Gastrocnemius medialis (tissue), 4 donors: Measurements from ENCODE around the gene MYH16. TPM values are rescaled to one million over a fixed set of nuclear protein-coding genes. Genes with fewer than 3 reads are reported as not detected.

ENCODE experiments used
- ATAC-seq, 2 donors: fragments of 150-250 bp; one replicate each; pipeline ENCODE4 v1.9.1; 2016
- DNase-seq, 2 donors: peaks; one replicate each; pipeline ENCODE4 v3.0.0-alpha.2; 2019
- H3K27ac ChIP-seq, 4 donors: fragments of 200-600 bp; sonication (generic); 1 replicate in 1 of 4; 2 replicates in 3 of 4; pipeline ENCODE4 v1.5.1; 2016 to 2018; ENCODE audit warnings: mild to moderate bottlenecking in 2 of 4, moderate library complexity in 1 of 4
- H3K27me3 ChIP-seq, 3 donors: fragments of 200-600 bp; sonication (generic) in 2 of 3; 1 replicate in 1 of 3; 2 replicates in 2 of 3; pipeline versions ENCODE4 v1.5.1 to v1.6.0; 2016 to 2019; ENCODE audit warnings: mild to moderate bottlenecking in 1 of 3, moderate library complexity in 1 of 3
- H3K36me3 ChIP-seq, 2 donors: fragments of 200-600 bp; sonication (generic) in 1 of 2; one replicate each; pipeline ENCODE4 v1.5.1; 2017 to 2018
- H3K4me1 ChIP-seq, 2 donors: fragments of 200-600 bp; sonication (generic) in 1 of 2; one replicate each; pipeline ENCODE4 v1.5.1; 2016 to 2017; ENCODE audit warnings: mild to moderate bottlenecking in 2 of 2
- H3K4me3 ChIP-seq, 4 donors: fragments of 200-600 bp; sonication (generic) in 3 of 4; 1 replicate in 1 of 4; 2 replicates in 3 of 4; pipeline ENCODE4 v1.5.1; 2016 to 2019; ENCODE audit warnings: mild to moderate bottlenecking in 2 of 4
- H3K9me3 ChIP-seq, 3 donors: fragments of 200-600 bp; sonication (generic) in 2 of 3; 1 replicate in 1 of 3; 2 replicates in 2 of 3; pipeline ENCODE4 v1.5.1; 2016 to 2019
- CTCF ChIP-seq, 5 experiments: fragments of 450-650 bp in 3 of 5; fragments of 200-600 bp in 2 of 5; sonication (generic) in 2 of 5; IDR thresholded peaks in 4 of 5; conservative IDR thresholded peaks in 1 of 5; 1 replicate in 4 of 5; 2 replicates in 1 of 5; pipeline ENCODE4 v1.5.1; 2016 to 2019; ENCODE audit warnings: antibody characterized with exemption in 5 of 5, mild to moderate bottlenecking in 3 of 5, moderate library complexity in 3 of 5
- POLR2A ChIP-seq, 2 donors: fragments of 450-650 bp; IDR thresholded peaks; one replicate each; pipeline ENCODE4 v1.6.1; 2017; ENCODE audit warnings: antibody characterized with exemption in 2 of 2, mild to moderate bottlenecking in 2 of 2, moderate library complexity in 2 of 2
- in situ Hi-C, 4 donors: fragments of 200-750 bp; cut with MboI; loops; one replicate each; pipeline versions ENCODE4 v1.15.0 to v1.8.0; 2017; ENCODE audit warnings: low sequenced_read_pairs in 4 of 4
- intact Hi-C: fragments of 100-400 bp; cut with DNase I; formaldehyde crosslinking; loops from one replicate; pipeline ENCODE4 v1.15.1; 2023; ENCODE audit warnings: low total_unique reads
- total RNA-seq, 4 donors: library from RNA; depleted of rRNA; stranded (reverse); fragments of >200 nt; gene quantifications; one replicate each; pipeline versions ENCODE4 v1.1.0 to v1.2.3, GENCODE V29; 2016

Gene MYH16
- total RNA-seq, 4 donors from 2014 or later, result not detected

GRCh38 chr7:99252166-99252895 lies 20.3 kb upstream of the MYH16 start:
- Histone ChIP-seq H3K4me1 (no peaks in the 10 kb centered on the region), H3K27me3 (peaks cover 0 to 6% (median 0%) of the 10 kb centered on the region in 3 donors), H3K36me3 (no peaks in the 10 kb centered on the region), H3K9me3 (no peaks in the 10 kb centered on the region), H3K27ac (no peak overlapping the region), H3K4me3 (no peak overlapping the region)
- in situ Hi-C loops (no loop called here), intact Hi-C loops (no loop called here)
- ATAC-seq (no peak), DNase-seq (no peak)
- TF ChIP-seq POLR2A (IDR thresholded peaks at IDR 0.05) (no peak), CTCF (IDR thresholded peaks at IDR 0.05 in 4 of 5, conservative IDR thresholded peaks at IDR 0.05 in 1 of 5) (no peak)

GRCh38 chr7:99253369-99253768 lies 19.3 kb upstream of the MYH16 start:
- no peak for ATAC-seq

GRCh38 chr7:99254390-99254789 lies 18.2 kb upstream of the MYH16 start:
- no peak for ATAC-seq
- H3K27ac ChIP-seq, result no peak overlapping the region
- H3K4me1 ChIP-seq, result no peaks in the 10 kb centered on the region
- peaks cover 0 to 6% (median 0%) of the 10 kb centered on the region in 3 donors for H3K27me3 ChIP-seq
- H3K36me3 ChIP-seq, result no peaks in the 10 kb centered on the region
- no peak overlapping the region for H3K4me3 ChIP-seq
- in situ Hi-C loops (no loop called here), intact Hi-C loops (no loop called here)
- TF ChIP-seq CTCF (IDR thresholded peaks at IDR 0.05 in 4 of 5, conservative IDR thresholded peaks at IDR 0.05 in 1 of 5) (no peak), POLR2A (IDR thresholded peaks at IDR 0.05) (no peak)
- no peak for DNase-seq
- H3K9me3 ChIP-seq, result no peaks in the 10 kb centered on the region

More at GRCh38 chr7:99253369-99253768, 19.3 kb upstream of the MYH16 start:
- intact Hi-C loops (no loop called here), in situ Hi-C loops (no loop called here)
- no peaks in the 10 kb centered on the region for H3K9me3 ChIP-seq
- no peak for DNase-seq
- H3K27ac ChIP-seq, result no peak overlapping the region
- H3K36me3 ChIP-seq, result no peaks in the 10 kb centered on the region
- H3K4me1 ChIP-seq, result no peaks in the 10 kb centered on the region
- H3K4me3 ChIP-seq, result no peak overlapping the region
- TF ChIP-seq POLR2A (IDR thresholded peaks at IDR 0.05) (no peak), CTCF (IDR thresholded peaks at IDR 0.05 in 4 of 5, conservative IDR thresholded peaks at IDR 0.05 in 1 of 5) (no peak)
- peaks cover 0 to 6% (median 0%) of the 10 kb centered on the region in 3 donors for H3K27me3 ChIP-seq

- Histone ChIP-seq H3K27ac (no peak overlapping the region), H3K27me3 (no peaks in the 10 kb centered on the region), H3K9me3 (no peaks in the 10 kb centered on the region), H3K4me1 (no peaks in the 10 kb centered on the region), H3K36me3 (no peaks in the 10 kb centered on the region), H3K4me3 (no peak overlapping the region)
- intact Hi-C loops, result no loop called here
- in situ Hi-C loops, result no loop called here
- DNase-seq (no peak), ATAC-seq (no peak)
- no peak for TF ChIP-seq CTCF (IDR thresholded peaks at IDR 0.05 in 4 of 5, conservative IDR thresholded peaks at IDR 0.05 in 1 of 5)
- TF ChIP-seq POLR2A (IDR thresholded peaks at IDR 0.05), result no peak
These were observed 17.2 kb upstream of the MYH16 start for GRCh38 chr7:99255463-99255862.
